GM19043 (cell line): ENCODE data around the gene AHNAK.
"Not testable (repeated sequence)": the region's sequence is repeated elsewhere in the genome, so short reads cannot be mapped to it uniquely, and the experiment has no call there.

ENCODE experiments used
- ATAC-seq: cut with Tn5 transposase; IDR thresholded peaks from one replicate; pipeline ENCODE4 v1.9.1; 2021; ENCODE audit warnings: low read depth; ENCODE audit not compliant: unreplicated experiment

The AHNAK gene

DNA sequence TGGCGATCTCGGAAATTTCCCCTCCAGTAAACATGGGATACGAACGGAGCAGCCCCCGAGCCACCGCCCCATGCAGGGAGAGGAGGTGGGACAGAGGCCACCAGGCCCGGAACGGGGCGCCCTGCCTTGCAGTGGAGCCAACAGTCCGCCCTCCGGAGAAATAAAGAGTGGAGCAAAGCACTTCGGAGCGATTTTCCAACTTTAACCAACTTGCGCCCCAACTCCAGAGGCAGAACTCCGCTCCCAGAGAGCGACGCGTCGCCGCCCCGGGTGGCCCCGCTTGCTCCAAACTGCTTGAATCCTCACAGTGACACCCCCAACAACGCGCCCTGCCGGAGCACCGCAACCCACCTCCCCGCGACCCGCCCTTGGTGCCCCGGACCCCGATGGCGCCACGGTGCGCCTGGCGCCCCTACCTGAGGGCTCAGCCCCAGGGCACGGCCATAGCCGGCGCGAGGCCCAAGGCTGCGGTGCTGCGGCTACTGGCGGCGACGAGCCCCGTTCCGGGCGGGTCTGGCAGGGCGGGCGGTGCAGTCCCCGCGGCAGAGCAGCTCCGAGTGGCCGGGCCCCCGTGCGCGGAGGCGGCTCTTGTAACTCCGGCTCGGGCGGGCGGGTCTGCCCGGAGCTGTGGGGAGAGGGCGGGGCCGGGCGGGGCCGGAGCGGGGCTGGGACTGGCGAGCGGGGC is at the start of gene AHNAK:
AHNAK (minus strand) TSS at position 563 of the 685 bp plus-strand sequence. CDS start 10,708 bp downstream, outside the sequence.
- no peak for ATAC-seq

GRCh38 chr11:62595124-62595523 is 48.5 kb upstream of the AHNAK start:
- ATAC-seq = no peak

DNA sequence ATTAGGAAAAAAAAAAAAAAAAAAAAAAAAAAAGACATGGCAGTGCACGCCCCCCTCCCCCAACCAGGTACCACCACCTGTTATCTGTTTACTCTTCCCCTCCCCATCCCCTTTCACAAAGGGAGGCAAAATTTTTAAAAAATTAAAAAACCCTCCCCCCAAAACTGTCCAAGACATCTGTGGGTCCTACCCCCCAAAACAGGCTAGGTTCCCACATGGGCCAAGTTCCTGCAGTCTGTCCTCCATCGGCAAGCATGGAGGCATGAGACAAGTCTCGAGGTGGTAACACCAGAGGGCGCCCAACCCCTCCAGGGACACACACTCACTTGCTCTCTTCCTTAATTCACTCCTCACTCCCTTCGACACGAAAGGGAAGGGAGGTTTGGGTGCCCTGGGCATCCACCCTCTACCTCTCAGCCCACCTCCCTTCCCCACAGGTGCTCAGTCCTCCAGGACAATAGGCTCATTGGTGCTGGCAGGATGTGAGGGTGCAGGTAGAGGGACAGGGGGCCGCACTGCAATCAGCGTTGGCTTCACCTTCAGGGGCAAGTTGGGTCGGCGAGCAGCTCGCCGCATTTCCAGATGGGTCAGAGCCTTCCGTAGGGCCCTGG is 46.9 kb upstream of the AHNAK start:
- ATAC-seq = no peak

DNA sequence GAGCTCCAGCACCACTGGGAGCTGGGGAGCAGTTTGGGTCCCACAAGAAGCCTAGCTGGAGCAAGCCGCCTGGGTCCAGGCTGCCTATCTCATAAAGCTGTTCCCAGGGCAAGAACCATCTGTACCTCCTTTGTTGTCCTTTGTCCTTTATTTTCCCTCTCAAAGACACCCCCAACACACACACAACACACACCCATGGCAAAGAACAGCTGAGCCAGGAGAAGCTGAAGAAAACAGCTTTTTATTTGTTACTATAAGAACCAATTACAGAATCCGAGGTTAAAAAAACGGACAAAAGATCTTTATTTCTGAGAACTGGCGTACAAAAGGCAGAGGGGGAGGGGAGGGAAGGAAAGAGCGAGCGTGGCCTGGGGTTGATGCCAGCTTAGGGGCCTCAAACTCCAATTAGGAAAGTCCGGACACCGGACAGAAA is 46.4 kb upstream of the AHNAK start:
- ATAC-seq = no peak

DNA sequence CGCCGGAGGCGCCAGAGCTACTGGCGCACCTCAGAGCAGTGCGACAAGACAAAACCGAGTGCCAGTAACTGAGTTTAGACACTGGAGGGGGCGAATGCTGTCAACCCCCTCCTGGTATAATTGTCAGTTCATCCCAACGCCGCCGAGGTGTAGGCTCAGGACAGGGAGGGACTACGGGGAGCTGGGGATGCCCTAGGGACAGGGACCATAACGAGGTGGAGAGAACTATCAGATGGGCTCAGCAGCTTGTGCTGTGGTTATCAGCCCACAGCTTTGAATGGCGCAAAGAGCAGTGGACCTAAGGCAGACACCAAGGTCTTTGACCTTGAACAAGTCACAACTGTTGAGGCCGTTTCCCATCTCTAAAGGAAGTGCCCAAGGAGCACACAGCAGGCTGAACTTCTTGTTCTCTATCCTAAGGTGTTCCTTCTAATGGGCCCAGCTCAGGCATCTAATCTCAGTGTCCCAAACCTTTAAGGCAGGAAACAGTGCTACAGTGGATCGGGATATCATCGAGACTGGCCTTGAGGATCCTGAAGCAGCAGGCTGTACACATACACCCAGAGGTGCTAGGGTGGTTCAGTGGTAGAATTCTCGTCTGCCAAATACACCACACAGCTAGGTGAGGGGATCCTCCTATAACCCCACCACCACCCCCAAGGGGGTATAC is 45.7 kb upstream of the AHNAK start:
- ATAC-seq = no peak

DNA sequence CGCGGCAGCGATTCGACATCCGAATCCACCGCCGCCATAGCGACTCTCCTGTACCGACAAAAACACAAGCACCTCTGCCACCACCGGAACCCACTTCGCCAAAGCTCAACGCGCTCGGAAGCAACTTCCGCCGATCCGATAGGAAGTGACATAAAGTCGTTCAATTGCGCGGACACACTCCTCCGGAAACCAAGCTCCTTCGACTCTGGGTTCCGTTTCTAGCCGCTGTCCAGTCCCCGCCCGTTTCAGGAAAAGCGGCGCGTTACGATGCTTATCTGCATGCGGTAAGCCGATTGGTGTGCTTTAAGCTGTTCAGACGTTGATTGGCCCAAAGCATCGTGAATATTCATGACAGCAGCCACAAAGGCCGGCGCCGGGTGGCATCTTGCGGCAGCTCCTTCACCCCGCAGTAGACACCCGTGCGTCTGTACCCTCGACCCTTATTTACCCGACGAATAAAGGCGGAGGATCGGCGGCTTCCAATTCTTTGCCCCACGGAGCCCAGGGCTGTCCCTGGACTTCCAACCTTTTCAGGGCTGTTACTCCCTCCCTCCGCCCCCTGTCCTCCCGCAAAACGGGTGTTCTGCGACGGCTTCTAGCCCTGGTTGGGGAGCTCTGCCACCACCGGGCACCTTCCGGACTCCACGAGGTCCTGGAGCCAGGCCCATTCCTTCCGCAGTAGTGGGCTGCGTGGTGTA is 45.0 kb upstream of the AHNAK start, which contains the start of gene TUT1:
TUT1 (minus strand) TSS at position 76 of the 698 bp plus-strand sequence; CDS start at position 38, 38 bp downstream.
- ATAC-seq = peak; percentile 87

DNA sequence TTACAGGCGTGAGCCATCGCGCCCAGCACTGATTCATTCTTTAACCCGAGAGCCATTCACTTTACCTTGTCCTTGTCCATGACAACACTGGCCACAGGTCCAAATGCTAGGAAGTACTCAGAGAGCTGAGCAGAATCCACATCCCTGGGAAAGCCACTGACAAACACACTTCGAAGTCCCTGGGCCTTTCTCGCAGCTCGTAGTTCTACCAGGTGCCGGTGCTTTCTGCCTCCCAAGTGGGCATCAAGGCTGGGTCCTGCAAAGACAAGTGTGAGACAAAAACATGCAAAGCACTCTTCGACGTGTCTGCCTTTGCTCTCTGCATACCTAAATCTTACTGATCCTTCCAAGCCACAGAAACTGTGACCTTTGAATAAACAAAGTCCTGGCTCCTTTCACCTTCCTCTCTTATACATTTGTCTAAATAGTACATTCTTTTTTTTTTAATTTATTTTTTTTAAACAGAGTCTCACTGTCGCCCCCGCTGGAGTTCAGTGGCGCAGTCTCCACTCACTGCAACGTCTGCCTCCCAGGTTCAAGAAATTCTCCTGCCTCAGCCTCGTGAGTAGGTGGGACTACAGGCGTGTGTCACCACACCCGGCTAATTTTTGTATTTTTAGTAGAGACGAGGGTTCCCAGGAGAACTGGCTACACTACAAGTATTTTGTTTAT is 42.5 kb upstream of the AHNAK start:
- no peak for ATAC-seq

DNA sequence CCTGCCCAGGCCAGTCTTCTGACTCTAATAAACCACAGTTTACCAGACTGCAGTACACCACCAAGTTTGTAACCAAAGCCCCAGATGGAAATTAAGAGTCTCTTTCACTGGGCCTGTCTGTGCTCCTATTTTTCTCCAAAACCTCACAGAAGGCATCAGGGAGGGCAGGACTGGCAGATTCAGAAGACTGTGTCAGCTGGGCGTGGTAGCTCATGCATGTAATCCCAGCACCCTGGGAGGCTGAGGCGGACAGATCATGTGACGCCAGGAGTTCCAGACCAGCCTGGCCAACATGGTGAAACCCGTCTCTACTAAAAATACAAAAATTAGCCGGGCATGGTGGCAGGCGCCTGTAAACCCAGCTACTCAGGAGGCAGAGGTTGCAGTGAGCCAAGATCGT is 38.8 kb upstream of the AHNAK start:
- ATAC-seq = not testable (repeated sequence)

DNA sequence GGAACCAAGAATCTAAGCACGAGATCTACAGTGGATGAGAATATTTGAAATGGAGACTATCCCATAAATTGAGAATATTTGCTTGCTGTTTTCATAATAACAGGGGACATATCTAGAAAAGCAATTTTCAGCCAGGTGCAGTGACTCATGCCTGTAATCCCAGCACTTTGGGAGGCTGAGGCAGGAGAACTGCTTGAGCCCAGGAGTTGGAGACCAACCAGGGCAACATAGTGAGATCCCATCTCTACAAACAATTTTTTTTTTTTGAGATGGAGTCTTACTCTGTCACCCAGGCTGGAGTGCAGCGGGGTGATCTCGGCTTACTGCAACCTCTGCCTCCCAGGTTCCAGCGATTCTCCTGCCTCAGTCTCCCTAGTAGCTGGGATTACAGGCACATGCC is 35.1 kb upstream of the AHNAK start:
- ATAC-seq = not testable (repeated sequence)

- ATAC-seq = no peak
Measured at GRCh38 chr11:62580959-62581715, 34.5 kb upstream of the AHNAK start.

- ATAC-seq = no peak
Measured at GRCh38 chr11:62579252-62579651, 32.6 kb upstream of the AHNAK start.

DNA sequence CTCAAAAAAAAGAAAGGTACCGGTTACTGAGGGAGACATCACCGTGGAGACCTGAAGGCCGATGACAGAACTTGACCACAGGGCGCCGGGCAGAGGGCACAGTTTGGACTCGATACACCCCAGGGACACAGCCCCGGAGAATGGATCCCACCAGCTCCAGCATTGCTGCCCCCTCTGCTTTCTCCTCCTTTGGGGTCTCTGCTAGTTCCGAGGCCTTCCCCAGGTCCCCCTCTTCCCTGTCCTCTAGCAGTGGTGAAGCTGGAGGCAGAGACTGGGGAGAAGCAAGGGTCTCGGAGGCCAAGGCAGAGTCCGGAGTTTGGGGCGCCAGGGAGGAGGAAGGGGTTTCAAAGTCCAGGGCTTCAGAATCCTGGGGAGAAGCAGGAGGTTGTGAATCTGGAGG is 31.9 kb upstream of the AHNAK start:
- no peak for ATAC-seq

DNA sequence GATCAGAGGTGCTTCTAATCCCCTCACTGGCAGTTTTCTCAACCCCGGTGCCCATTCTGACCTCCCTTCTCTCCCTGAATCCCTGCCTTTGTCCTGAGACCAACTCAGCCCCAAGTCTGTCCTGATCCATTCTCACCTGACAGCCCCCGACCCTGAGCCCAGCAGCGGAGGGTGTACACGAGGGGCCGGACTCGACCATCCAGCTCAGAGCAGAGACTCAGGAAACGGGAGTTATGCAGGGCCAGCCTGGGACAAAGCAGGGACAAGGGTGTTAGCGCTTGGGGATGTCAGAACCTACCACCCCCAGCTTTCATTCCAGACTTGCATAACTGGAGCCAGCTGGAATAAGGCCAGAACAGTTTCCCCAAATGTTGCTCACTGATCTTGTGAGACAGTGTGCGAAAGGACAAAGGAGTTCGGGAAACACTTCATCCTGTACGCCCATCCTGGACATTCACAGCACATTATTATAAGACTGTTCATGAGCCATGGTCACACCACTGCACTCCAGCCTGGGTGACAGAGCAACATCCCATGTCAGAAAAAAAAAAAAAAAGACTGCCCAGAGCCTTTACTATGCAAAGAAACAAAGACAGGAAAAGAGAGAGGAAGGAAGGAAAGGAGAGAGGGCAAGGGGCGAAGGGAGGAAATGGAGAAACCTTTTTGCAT is 30.6 kb upstream of the AHNAK start:
- no peak for ATAC-seq

- ATAC-seq = no peak
Measured at GRCh38 chr11:62575837-62576236, 29.2 kb upstream of the AHNAK start.

DNA sequence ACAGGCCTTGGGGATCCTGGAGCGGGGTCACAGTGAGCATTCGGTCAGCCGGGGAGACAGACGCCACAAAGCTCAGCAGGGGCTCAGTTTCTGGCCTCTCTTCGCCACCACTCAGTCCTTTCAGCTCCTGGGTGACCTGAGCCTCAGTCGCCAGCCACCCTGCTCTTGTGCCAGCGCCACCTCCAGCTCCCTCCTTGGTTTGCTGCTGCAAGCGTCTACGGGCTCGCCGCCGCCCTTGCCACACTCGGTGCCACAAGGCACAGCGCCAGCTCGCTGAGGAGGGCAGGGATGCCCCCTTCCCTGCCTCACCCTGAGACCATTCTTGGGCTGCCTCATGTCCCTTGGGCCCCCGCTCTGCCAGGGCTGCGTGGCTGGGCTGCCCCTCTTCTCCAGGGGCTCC is 28.6 kb upstream of the AHNAK start:
- ATAC-seq = no peak

DNA sequence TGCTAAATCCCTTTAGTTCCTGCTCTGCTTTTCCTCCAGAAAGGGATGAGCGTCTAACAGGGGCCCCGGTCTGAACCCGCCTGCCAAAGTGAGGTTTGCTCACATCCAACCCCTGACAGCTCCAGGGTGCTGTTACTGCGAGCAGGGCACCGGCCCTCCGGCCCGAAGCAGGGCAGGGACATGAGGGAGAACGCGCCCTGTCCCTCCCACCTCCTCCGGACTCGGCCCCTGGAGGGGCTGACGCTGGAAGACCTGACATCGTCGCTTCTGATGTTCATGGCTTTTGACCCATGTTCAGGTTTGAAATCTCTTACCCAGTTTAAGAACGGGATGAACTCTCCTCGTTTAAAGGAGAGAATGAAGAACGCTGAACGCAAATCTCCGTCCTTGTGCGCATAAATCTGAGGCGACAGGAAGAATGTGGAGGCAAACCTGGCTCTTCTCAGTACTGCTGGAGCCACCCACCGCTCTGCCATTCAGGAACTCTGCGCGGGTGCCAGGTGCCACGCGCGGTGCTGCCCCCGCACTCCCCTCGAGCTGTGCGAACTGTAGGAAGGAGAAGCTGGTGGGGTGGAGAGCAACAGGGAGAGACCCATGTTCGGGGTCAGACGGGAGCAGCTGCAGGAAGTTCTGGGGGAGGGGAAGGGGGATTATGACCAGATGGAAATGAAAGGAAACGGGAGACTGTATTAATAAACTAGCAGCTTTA is 27.9 kb upstream of the AHNAK start:
- peak; percentile 9 for ATAC-seq

DNA sequence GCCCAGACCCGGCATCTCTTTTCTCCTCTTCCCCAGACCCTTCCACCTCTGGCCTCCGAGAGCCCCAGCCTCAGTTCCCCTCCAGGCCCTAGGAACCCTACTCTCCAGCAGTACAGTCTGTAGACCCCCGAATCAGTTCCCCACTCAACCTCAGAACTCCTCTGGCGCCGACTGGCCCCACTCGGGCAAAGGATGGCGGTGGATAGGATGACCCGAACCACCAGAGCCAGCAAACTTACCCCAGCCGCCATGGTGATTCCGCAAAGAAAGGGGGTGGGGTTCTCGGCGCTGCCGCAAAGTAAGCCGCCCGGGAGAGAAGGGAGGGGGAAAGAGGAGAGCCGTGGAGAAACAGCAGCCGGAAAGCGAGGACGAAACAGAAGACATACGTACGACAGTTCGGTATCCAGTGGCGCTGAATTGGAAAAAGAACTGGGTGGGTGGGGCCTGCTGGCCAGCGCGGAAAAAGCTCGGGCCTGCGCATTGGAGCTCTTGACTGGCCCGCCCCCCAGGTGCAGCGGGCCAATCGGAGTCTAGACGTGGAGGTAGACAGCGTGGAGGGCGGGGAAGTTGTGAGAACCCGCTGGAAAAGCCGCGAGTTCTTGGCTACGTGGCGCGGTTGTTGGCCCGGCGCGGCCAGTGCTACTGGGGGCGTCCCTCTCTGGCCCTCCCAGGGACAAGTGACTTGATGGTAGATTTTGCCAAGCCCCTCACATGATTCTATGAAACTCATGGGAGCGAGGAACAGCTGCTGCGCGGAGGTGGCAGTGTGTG is 27.2 kb upstream of the AHNAK start, which contains the start of gene EEF1G:
EEF1G (minus strand) TSS at position 300 of the 771 bp plus-strand sequence; CDS start at position 251, 49 bp downstream.
- ATAC-seq = peak; percentile 86
